ENCODE results near the gene FBRS.
"Not testable (repeated sequence)": the region's sequence is repeated elsewhere in the genome, so short reads cannot be mapped to it uniquely, and the experiment has no call there.

FBRS gene

GRCh38 chr16:30665830-30666190 lies 7.6 kb downstream of the FBRS start:
- DNase-seq: no peak

- DNase-seq: no peak
These were observed 8.4 kb downstream of the FBRS start for GRCh38 chr16:30666681-30667080.

- DNase-seq: no peak
These were observed 9.2 kb downstream of the FBRS start for GRCh38 chr16:30667361-30667905.

- DNase-seq: no peak
These were observed 10.2 kb downstream of the FBRS start for GRCh38 chr16:30668393-30668792.

- no peak for DNase-seq
These were observed 11.0 kb downstream of the FBRS start for GRCh38 chr16:30669026-30669902.

GRCh38 chr16:30669903-30670824 lies 11.9 kb downstream of the FBRS start:
- DNase-seq: no peak

GRCh38 chr16:30675143-30675542 lies 16.9 kb downstream of the FBRS start:
- no peak for DNase-seq

GRCh38 chr16:30677931-30678585 lies 19.8 kb downstream of the FBRS start:
- DNase-seq: no peak

- no peak for DNase-seq
These were observed 20.3 kb downstream of the FBRS start for GRCh38 chr16:30678586-30678970.

- no peak for DNase-seq
These were observed 22.1 kb downstream of the FBRS start for GRCh38 chr16:30680326-30680725.

- no peak for DNase-seq
These were observed 30.5 kb downstream of the FBRS start for GRCh38 chr16:30688701-30689100.

GRCh38 chr16:30691907-30692306 lies 33.7 kb downstream of the FBRS start:
- no peak for DNase-seq

GRCh38 chr16:30692396-30693064 lies 34.3 kb downstream of the FBRS start:
- no peak for DNase-seq

GRCh38 chr16:30694926-30695693 lies 36.9 kb downstream of the FBRS start:
- DNase-seq: no peak

- not testable (repeated sequence) for DNase-seq
These were observed 38.4 kb downstream of the FBRS start for GRCh38 chr16:30696646-30697045.

- no peak for DNase-seq
These were observed 39.3 kb downstream of the FBRS start for GRCh38 chr16:30697264-30698138.

GRCh38 chr16:30698139-30698815 lies 40.0 kb downstream of the FBRS start:
- DNase-seq: peak; percentile 99

GRCh38 chr16:30698816-30699614 lies 40.8 kb downstream of the FBRS start, which contains the start of gene SRCAP:
SRCAP (plus strand) TSS chr16:30699171; CDS start chr16:30700825, 1,654 bp downstream.
- peak; percentile 83 for DNase-seq

- DNase-seq: no peak
These were observed 41.4 kb downstream of the FBRS start for GRCh38 chr16:30699615-30700099.

Measured in activated naive CD4-positive, alpha-beta T cell treated with Interleukin-2 at 50 U/mL for 16 hours (primary cell).